ENCODE measurements around the gene UTP20. TPM values are rescaled to one million over a fixed set of nuclear protein-coding genes. Genes with fewer than 3 reads are reported as not detected.

UTP20 gene
- total RNA-seq, 1 donor from 2014 or later: 19.3 TPM

DNA sequence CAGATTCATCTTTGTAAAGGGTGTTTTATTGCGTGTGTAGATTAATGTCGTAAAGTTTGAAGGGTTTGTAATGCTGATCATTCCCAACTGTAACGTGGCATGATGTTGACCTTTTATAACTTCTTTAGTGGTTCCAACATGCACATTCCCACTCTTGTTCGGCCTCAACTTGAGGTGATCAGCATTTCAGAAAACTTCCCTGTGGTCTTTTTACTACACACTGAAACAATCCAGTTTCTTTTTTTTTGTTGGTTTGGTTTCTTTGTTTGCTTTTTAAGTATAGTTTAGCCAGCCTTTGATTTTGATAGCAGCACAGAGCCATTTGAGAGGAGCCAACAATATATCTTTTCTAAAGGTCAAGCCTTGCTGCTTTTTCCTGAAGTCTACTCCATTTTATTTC is 22.8 kb downstream of the UTP20 start:
- peaks cover 41% of the 10 kb centered on the region for H3K36me3 ChIP-seq (ENCODE audit: insufficient read depth, low read length)
- FAIRE-seq (no peak), DNase-seq (ENCODE audit: low read depth) (no peak)
- no peaks in the 10 kb centered on the region for H3K9me3 Mint-ChIP-seq (ENCODE audit: unreplicated experiment)
- H3K4me1 Mint-ChIP-seq (ENCODE audit: low read depth, unreplicated experiment): peaks cover 4% of the 10 kb centered on the region
- peak overlapping the region; percentile 5 for H3K27ac Mint-ChIP-seq (ENCODE audit: unreplicated experiment)
- H3K4me2 ChIP-seq (ENCODE audit: low read length): no peak overlapping the region
- no peak overlapping the region for H2AFZ ChIP-seq (ENCODE audit: low read depth, low read length)
- no peaks in the 10 kb centered on the region for H3K4me1 ChIP-seq (ENCODE audit: insufficient read depth, low read length)
- no peak overlapping the region for H3K4me3 Mint-ChIP-seq (ENCODE audit: unreplicated experiment)
- H3K9me3 ChIP-seq (ENCODE audit: insufficient read depth, low read depth, low read length): no peaks in the 10 kb centered on the region
- H3K79me2 ChIP-seq (ENCODE audit: insufficient read depth, low read length): no peaks in the 10 kb centered on the region
- no peak overlapping the region for H3K9ac ChIP-seq (ENCODE audit: low read length)
- no peak overlapping the region for H3K4me3 ChIP-seq (ENCODE audit: insufficient read depth, low read depth, low read length)
- no peaks in the 10 kb centered on the region for H4K20me1 ChIP-seq (ENCODE audit: insufficient read depth, low read length)
- H3K27ac ChIP-seq (ENCODE audit: low read depth, low read length): no peak overlapping the region
- H3K27me3 Mint-ChIP-seq (ENCODE audit: low read depth, unreplicated experiment): no peaks in the 10 kb centered on the region
- TF ChIP-seq, protein P1, sequence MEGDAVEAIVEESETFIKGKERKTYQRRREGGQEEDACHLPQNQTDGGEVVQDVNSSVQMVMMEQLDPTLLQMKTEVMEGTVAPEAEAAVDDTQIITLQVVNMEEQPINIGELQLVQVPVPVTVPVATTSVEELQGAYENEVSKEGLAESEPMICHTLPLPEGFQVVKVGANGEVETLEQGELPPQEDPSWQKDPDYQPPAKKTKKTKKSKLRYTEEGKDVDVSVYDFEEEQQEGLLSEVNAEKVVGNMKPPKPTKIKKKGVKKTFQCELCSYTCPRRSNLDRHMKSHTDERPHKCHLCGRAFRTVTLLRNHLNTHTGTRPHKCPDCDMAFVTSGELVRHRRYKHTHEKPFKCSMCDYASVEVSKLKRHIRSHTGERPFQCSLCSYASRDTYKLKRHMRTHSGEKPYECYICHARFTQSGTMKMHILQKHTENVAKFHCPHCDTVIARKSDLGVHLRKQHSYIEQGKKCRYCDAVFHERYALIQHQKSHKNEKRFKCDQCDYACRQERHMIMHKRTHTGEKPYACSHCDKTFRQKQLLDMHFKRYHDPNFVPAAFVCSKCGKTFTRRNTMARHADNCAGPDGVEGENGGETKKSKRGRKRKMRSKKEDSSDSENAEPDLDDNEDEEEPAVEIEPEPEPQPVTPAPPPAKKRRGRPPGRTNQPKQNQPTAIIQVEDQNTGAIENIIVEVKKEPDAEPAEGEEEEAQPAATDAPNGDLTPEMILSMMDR (IDR thresholded peaks at IDR 0.05; ENCODE audit: insufficient read depth, low read depth, low read length): no peak
- TF ChIP-seq EZH2 (IDR thresholded peaks at IDR 0.05; ENCODE audit: insufficient read depth, low read length): no peak
- peaks cover 16% of the 10 kb centered on the region for H3K36me3 Mint-ChIP-seq (ENCODE audit: low read depth, unreplicated experiment)
- H3K27me3 ChIP-seq (ENCODE audit: insufficient read depth, low read length): no peaks in the 10 kb centered on the region

DNA sequence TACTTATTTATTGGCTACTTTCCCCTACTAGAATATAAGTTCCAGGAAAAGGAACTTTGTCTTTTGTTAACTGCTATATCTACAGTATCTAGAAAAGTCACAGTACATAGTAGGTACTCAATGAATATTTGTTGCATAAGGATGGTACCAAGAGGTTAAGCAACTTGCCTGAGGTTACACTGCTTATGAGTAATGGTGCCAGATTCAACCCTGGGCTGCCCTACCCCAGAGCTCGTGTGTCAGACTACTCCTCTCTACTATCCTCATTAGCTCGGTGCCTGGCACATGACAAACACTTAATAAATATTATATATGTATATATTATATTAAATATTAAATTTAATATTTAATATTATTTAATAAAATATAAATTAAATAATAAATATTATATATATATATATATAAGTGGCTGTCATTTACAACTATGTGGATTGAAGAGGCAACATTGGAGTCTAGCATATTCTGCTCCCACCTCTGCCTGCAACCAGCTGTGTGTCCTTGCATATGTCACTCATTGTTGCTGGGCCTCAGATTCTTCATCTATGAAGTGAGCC is 25.4 kb downstream of the UTP20 start:
- Histone ChIP-seq H2AFZ (ENCODE audit: low read depth, low read length) (no peak overlapping the region), H3K4me1 (ENCODE audit: insufficient read depth, low read length) (no peaks in the 10 kb centered on the region), H3K4me2 (ENCODE audit: low read length) (no peak overlapping the region), H3K36me3 (ENCODE audit: insufficient read depth, low read length) (peaks cover 41% of the 10 kb centered on the region), H4K20me1 (ENCODE audit: insufficient read depth, low read length) (no peaks in the 10 kb centered on the region), H3K27ac (ENCODE audit: low read depth, low read length) (no peak overlapping the region), H3K4me3 (ENCODE audit: insufficient read depth, low read depth, low read length) (no peak overlapping the region), H3K9me3 (ENCODE audit: insufficient read depth, low read depth, low read length) (no peaks in the 10 kb centered on the region), H3K27me3 (ENCODE audit: insufficient read depth, low read length) (no peaks in the 10 kb centered on the region), H3K79me2 (ENCODE audit: insufficient read depth, low read length) (no peaks in the 10 kb centered on the region), H3K9ac (ENCODE audit: low read length) (no peak overlapping the region)
- H3K27me3 Mint-ChIP-seq (ENCODE audit: low read depth, unreplicated experiment): no peaks in the 10 kb centered on the region
- no peak for FAIRE-seq
- DNase-seq (ENCODE audit: low read depth): no peak
- H3K36me3 Mint-ChIP-seq (ENCODE audit: low read depth, unreplicated experiment): peaks cover 11% of the 10 kb centered on the region
- no peaks in the 10 kb centered on the region for H3K4me1 Mint-ChIP-seq (ENCODE audit: low read depth, unreplicated experiment)
- no peaks in the 10 kb centered on the region for H3K9me3 Mint-ChIP-seq (ENCODE audit: unreplicated experiment)
- no peak overlapping the region for H3K27ac Mint-ChIP-seq (ENCODE audit: unreplicated experiment)
- H3K4me3 Mint-ChIP-seq (ENCODE audit: unreplicated experiment): no peak overlapping the region
- TF ChIP-seq, protein P1 (IDR thresholded peaks at IDR 0.05; ENCODE audit: insufficient read depth, low read depth, low read length): no peak

DNA sequence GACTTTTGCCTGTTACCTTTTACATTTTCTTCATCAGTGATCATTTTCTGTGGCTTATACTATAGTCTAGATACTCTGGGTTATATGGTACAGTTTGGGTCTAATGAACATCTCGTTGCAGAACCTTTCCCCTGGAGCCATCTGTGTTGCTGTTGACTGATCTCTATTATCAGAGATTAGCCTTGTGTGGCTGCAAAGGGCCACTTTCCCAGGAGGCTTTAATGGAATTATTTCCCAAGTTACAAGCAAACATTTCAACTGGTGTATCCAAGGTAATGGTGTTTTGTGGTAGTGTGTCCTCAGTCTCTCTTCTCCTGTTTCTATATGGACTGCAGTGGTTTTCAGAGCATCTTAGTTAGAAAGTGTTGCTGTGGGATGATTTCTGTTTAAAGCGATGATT is 25.9 kb downstream of the UTP20 start:
- H3K4me3 Mint-ChIP-seq (ENCODE audit: unreplicated experiment): no peak overlapping the region
- TF ChIP-seq, protein P1 (IDR thresholded peaks at IDR 0.05; ENCODE audit: insufficient read depth, low read depth, low read length): no peak
- no peak for TF ChIP-seq EZH2 (IDR thresholded peaks at IDR 0.05; ENCODE audit: insufficient read depth, low read length)
- Histone ChIP-seq H4K20me1 (ENCODE audit: insufficient read depth, low read length) (no peaks in the 10 kb centered on the region), H3K9ac (ENCODE audit: low read length) (no peak overlapping the region), H3K27me3 (ENCODE audit: insufficient read depth, low read length) (no peaks in the 10 kb centered on the region), H3K9me3 (ENCODE audit: insufficient read depth, low read depth, low read length) (no peaks in the 10 kb centered on the region), H3K4me3 (ENCODE audit: insufficient read depth, low read depth, low read length) (no peak overlapping the region), H3K4me1 (ENCODE audit: insufficient read depth, low read length) (no peaks in the 10 kb centered on the region), H3K27ac (ENCODE audit: low read depth, low read length) (no peak overlapping the region), H3K4me2 (ENCODE audit: low read length) (no peak overlapping the region), H3K36me3 (ENCODE audit: insufficient read depth, low read length) (peaks cover 41% of the 10 kb centered on the region), H2AFZ (ENCODE audit: low read depth, low read length) (no peak overlapping the region), H3K79me2 (ENCODE audit: insufficient read depth, low read length) (no peaks in the 10 kb centered on the region)
- H3K36me3 Mint-ChIP-seq (ENCODE audit: low read depth, unreplicated experiment): peaks cover 11% of the 10 kb centered on the region
- H3K9me3 Mint-ChIP-seq (ENCODE audit: unreplicated experiment): no peaks in the 10 kb centered on the region
- no peaks in the 10 kb centered on the region for H3K4me1 Mint-ChIP-seq (ENCODE audit: low read depth, unreplicated experiment)
- H3K27me3 Mint-ChIP-seq (ENCODE audit: low read depth, unreplicated experiment): no peaks in the 10 kb centered on the region
- no peak overlapping the region for H3K27ac Mint-ChIP-seq (ENCODE audit: unreplicated experiment)
- no peak for FAIRE-seq
- no peak for DNase-seq (ENCODE audit: low read depth)
